GM19397 (cell line): Measurements from ENCODE around the gene RDH13.
"Not testable (repeated sequence)": the region's sequence is repeated elsewhere in the genome, so short reads cannot be mapped to it uniquely, and the experiment has no call there.

ENCODE experiments used
- ATAC-seq: cut with Tn5 transposase; IDR thresholded peaks from one replicate; pipeline ENCODE4 v1.9.1; 2021; ENCODE audit warnings: mild to moderate bottlenecking, moderate library complexity; ENCODE audit not compliant: unreplicated experiment

RDH13 gene

GRCh38 chr19:55062735-55063491, at the start of gene RDH13:
RDH13 (minus strand) TSS chr19:55063148; CDS start chr19:55063032, 116 bp downstream.
- peak; percentile 92 for ATAC-seq

GRCh38 chr19:55112246-55112776, 49.4 kb upstream of the RDH13 start:
- no peak for ATAC-seq

GRCh38 chr19:55111238-55111831, 48.4 kb upstream of the RDH13 start:
- no peak for ATAC-seq

- ATAC-seq, result no peak
Measured at GRCh38 chr19:55109527-55110291, 46.8 kb upstream of the RDH13 start.

GRCh38 chr19:55107252-55107651, 44.3 kb upstream of the RDH13 start:
- not testable (repeated sequence) for ATAC-seq

- no peak for ATAC-seq
Measured at GRCh38 chr19:55106591-55106990, 43.6 kb upstream of the RDH13 start.

- ATAC-seq, result no peak
Measured at GRCh38 chr19:55105237-55105636, 42.3 kb upstream of the RDH13 start.

- no peak for ATAC-seq
Measured at GRCh38 chr19:55103190-55103589, 40.2 kb upstream of the RDH13 start.

GRCh38 chr19:55101261-55101660, 38.3 kb upstream of the RDH13 start:
- ATAC-seq, result no peak

GRCh38 chr19:55099557-55100506, 36.9 kb upstream of the RDH13 start:
- no peak for ATAC-seq

GRCh38 chr19:55098716-55099556, 36.0 kb upstream of the RDH13 start:
- ATAC-seq, result no peak

GRCh38 chr19:55097864-55098715, 35.1 kb upstream of the RDH13 start:
- no peak for ATAC-seq

- no peak for ATAC-seq
Measured at GRCh38 chr19:55096061-55096701, 33.2 kb upstream of the RDH13 start.

GRCh38 chr19:55095260-55096060, 32.5 kb upstream of the RDH13 start:
- no peak for ATAC-seq

- no peak for ATAC-seq
Measured at GRCh38 chr19:55094456-55095259, 31.7 kb upstream of the RDH13 start.
